H1 (cell line): ENCODE data around the gene FGF19. TPM values are rescaled to one million over a fixed set of nuclear protein-coding genes. Genes with fewer than 3 reads are reported as not detected.

Experiments used
- CTCF ChIA-PET: fragments of 300-600 bp; sonication (Branson Sonifier 250); formaldehyde crosslinking; loops from one replicate; lab custom pipeline; 2021; ENCODE audit not compliant: partially characterized antibody; lab: Charles Lee
- POLR2A ChIA-PET: fragments of 300-600 bp; sonication (Branson Sonifier 250); formaldehyde crosslinking; loops from one replicate; lab custom pipeline; 2021; ENCODE audit warnings: inconsistent platforms; ENCODE audit not compliant: partially characterized antibody; lab: Charles Lee
- DNase-seq, 2 experiments: peaks; one replicate each; pipeline versions ENCODE4 v3.0.0 to v3.0.0-alpha.2; 2010 to 2022; ENCODE audit warnings: low spot score in 2 of 2, low read depth in 1 of 2, mixed read lengths in 1 of 2
- FAIRE-seq: peaks from 2 replicates; lab custom pipeline; 2011; peaks lifted over from hg19 to GRCh38; lab: Jason Lieb, UNC
- H2AFZ ChIP-seq: 2 replicates; pipeline ENCODE4 v1.8.1; 2012; ENCODE audit warnings: low read length, inconsistent platforms
- H2AK5ac ChIP-seq: 2 replicates; pipeline ENCODE4 v1.6.1; 2013; ENCODE audit warnings: low read depth, low read length
- H2BK120ac ChIP-seq: replicated peaks from 2 replicates; pipeline ENCODE3; 2013; ENCODE audit warnings: low read depth, low read length, inconsistent platforms
- H2BK12ac ChIP-seq: 2 replicates; pipeline ENCODE4 v1.6.1; 2013; ENCODE audit warnings: low read depth, low read length
- H2BK15ac ChIP-seq: 2 replicates; pipeline ENCODE4 v1.6.1; 2013; ENCODE audit warnings: low read length
- H2BK20ac ChIP-seq: 2 replicates; pipeline ENCODE4 v1.6.1; 2013; ENCODE audit warnings: low read length
- H2BK5ac ChIP-seq: 2 replicates; pipeline ENCODE4 v1.6.1; 2013; ENCODE audit warnings: low read depth, low read length
- H3K14ac ChIP-seq: 2 replicates; pipeline ENCODE4 v1.6.1; 2013; ENCODE audit warnings: inconsistent platforms; ENCODE audit not compliant: insufficient read length
- H3K18ac ChIP-seq: 2 replicates; pipeline ENCODE4 v1.6.1; 2013; ENCODE audit warnings: low read length; ENCODE audit errors: extremely low read depth
- H3K23ac ChIP-seq: 2 replicates; pipeline ENCODE4 v1.6.1; 2013; ENCODE audit warnings: inconsistent platforms; ENCODE audit not compliant: insufficient read length
- H3K23me2 ChIP-seq: 2 replicates; pipeline ENCODE4 v1.6.1; 2013; ENCODE audit warnings: low read depth, low read length
- H3K27ac ChIP-seq: 2 replicates; pipeline ENCODE4 v1.6.1; 2011; ENCODE audit warnings: low read depth, low read length, inconsistent platforms
- H3K27me3 ChIP-seq, 4 experiments: replicated peaks in 1 of 4; 1 replicate in 1 of 4; 2 replicates in 3 of 4; pipeline versions ENCODE4 v1.6.1 to v1.8.1; 2011 to 2013; ENCODE audit warnings: low read length in 3 of 4, mild to moderate bottlenecking in 3 of 4, inconsistent platforms in 2 of 4, mixed read lengths in 2 of 4, moderate library complexity in 1 of 4; ENCODE audit not compliant: control insufficient read depth in 3 of 4, insufficient read depth in 3 of 4; ENCODE audit errors: extremely low read depth in 1 of 4
- H3K36me3 ChIP-seq, 4 experiments: 2 replicates each; pipeline versions ENCODE4 v1.6.1 to v1.8.1; 2011 to 2013; ENCODE audit warnings: mild to moderate bottlenecking in 4 of 4, low read length in 3 of 4, moderate library complexity in 2 of 4, control low read depth in 1 of 4, inconsistent platforms in 1 of 4; ENCODE audit not compliant: insufficient read depth in 4 of 4, control insufficient read depth in 2 of 4
- H3K4ac ChIP-seq: replicated peaks from 2 replicates; pipeline ENCODE3; 2013; ENCODE audit warnings: low read length, low read depth, mixed read lengths, inconsistent platforms; ENCODE audit not compliant: insufficient read length
- H3K4me1 ChIP-seq, 4 experiments: replicated peaks in 1 of 4; 1 replicate in 1 of 4; 2 replicates in 3 of 4; pipeline versions ENCODE4 v1.6.1 to v1.8.1; 2011 to 2013; ENCODE audit warnings: low read length in 3 of 4, inconsistent platforms in 2 of 4, mixed read lengths in 1 of 4; ENCODE audit not compliant: insufficient read depth in 4 of 4, control insufficient read depth in 3 of 4
- H3K4me2 ChIP-seq, 2 experiments: 2 replicates each; pipeline versions ENCODE4 v1.6.1 to v1.8.1; 2011 to 2013; ENCODE audit warnings: low read depth in 2 of 2, low read length in 2 of 2, control low read depth in 1 of 2, inconsistent platforms in 1 of 2, mild to moderate bottlenecking in 1 of 2; ENCODE audit not compliant: insufficient read depth in 1 of 2
- H3K4me3 ChIP-seq, 4 experiments: fragments of 200-600, 300-600 bp in 1 of 4; sonication (generic), shearing (Covaris generic), sonication (Bioruptor Twin) in 1 of 4; 2 replicates each; pipeline versions ENCODE4 v1.5.1 to v1.8.1; 2011 to 2016; ENCODE audit warnings: low read length in 4 of 4, low read depth in 3 of 4, control low read depth in 2 of 4, inconsistent platforms in 2 of 4, mild to moderate bottlenecking in 2 of 4, mixed read lengths in 1 of 4, moderate library complexity in 1 of 4; ENCODE audit not compliant: insufficient read depth in 2 of 4; ENCODE audit errors: extremely low read depth in 1 of 4
- H3K56ac ChIP-seq: replicated peaks from 2 replicates; pipeline ENCODE3; 2013; ENCODE audit warnings: low read depth, mild to moderate bottlenecking, mixed read lengths, low read length, inconsistent platforms; ENCODE audit not compliant: insufficient read length
- H3K79me1 ChIP-seq: 2 replicates; pipeline ENCODE4 v1.6.1; 2013; ENCODE audit warnings: low read depth, low read length, control low read depth
- H3K79me2 ChIP-seq, 2 experiments: 2 replicates each; pipeline versions ENCODE4 v1.6.1 to v1.8.1; 2012 to 2013; ENCODE audit warnings: low read length in 2 of 2, mild to moderate bottlenecking in 2 of 2, inconsistent platforms in 1 of 2; ENCODE audit not compliant: insufficient read depth in 2 of 2, control insufficient read depth in 1 of 2
- H3K9ac ChIP-seq, 4 experiments: replicated peaks in 1 of 4; 1 replicate in 1 of 4; 2 replicates in 3 of 4; pipeline versions ENCODE4 v1.6.1 to v1.8.1; 2011 to 2013; ENCODE audit warnings: low read depth in 3 of 4, low read length in 3 of 4, control low read depth in 2 of 4, mild to moderate bottlenecking in 2 of 4, moderate library complexity in 2 of 4, inconsistent platforms in 1 of 4; ENCODE audit errors: extremely low read depth in 1 of 4
- H3K9me3 ChIP-seq, 2 experiments: 2 replicates each; pipeline versions ENCODE4 v1.6.1 to v1.8.1; 2012 to 2013; ENCODE audit warnings: mild to moderate bottlenecking in 2 of 2, moderate library complexity in 2 of 2, control low read depth in 1 of 2, inconsistent platforms in 1 of 2, low read depth in 1 of 2, low read length in 1 of 2, mixed read lengths in 1 of 2; ENCODE audit not compliant: insufficient read depth in 2 of 2
- H4K20me1 ChIP-seq, 2 experiments: replicated peaks in 1 of 2; 2 replicates each; pipeline versions ENCODE3 to v1.8.1; 2011 to 2013; ENCODE audit warnings: inconsistent platforms in 2 of 2, low read length in 2 of 2, mild to moderate bottlenecking in 1 of 2; ENCODE audit not compliant: insufficient read depth in 2 of 2, control insufficient read depth in 1 of 2
- H4K5ac ChIP-seq: 2 replicates; pipeline ENCODE4 v1.6.1; 2013; ENCODE audit warnings: low read length, low read depth, mixed read lengths, inconsistent platforms; ENCODE audit not compliant: insufficient read length
- H4K8ac ChIP-seq: 2 replicates; pipeline ENCODE4 v1.8.0; 2013; ENCODE audit warnings: mild to moderate bottlenecking, moderate library complexity, low read length, inconsistent platforms; ENCODE audit not compliant: insufficient read depth; ENCODE audit errors: extremely low read depth
- H4K91ac ChIP-seq: replicated peaks from 2 replicates; pipeline ENCODE3; 2013; ENCODE audit warnings: low read length, mixed read lengths, inconsistent platforms; ENCODE audit not compliant: insufficient read length
- ASH2L ChIP-seq: fragments of 200-600, 300-600 bp; sonication (generic); IDR thresholded peaks from one replicate; pipeline ENCODE4 v1.7.1; 2017; ENCODE audit warnings: low read length
- CEBPB ChIP-seq: IDR thresholded peaks from 2 replicates; pipeline ENCODE4 v1.6.1; 2012; ENCODE audit warnings: low read depth, low read length
- CHD1 ChIP-seq: IDR thresholded peaks from 2 replicates; pipeline ENCODE4 v1.6.1; 2012; ENCODE audit warnings: low read depth, low read length, improper control_type of control experiment
- CTBP2 ChIP-seq: IDR thresholded peaks from 2 replicates; pipeline ENCODE4 v1.7.0; 2011; ENCODE audit warnings: borderline replicate concordance, mild to moderate bottlenecking, moderate library complexity, mixed read lengths, low read length; ENCODE audit not compliant: insufficient read depth, insufficient read length
- EGR1 ChIP-seq: IDR thresholded peaks from 2 replicates; pipeline ENCODE4 v1.6.1; 2011; ENCODE audit warnings: low read depth, low read length, borderline replicate concordance
- EZH2 ChIP-seq: fragments of 200-600 bp; sonication (generic); IDR thresholded peaks from 2 replicates; pipeline ENCODE4 v1.7.1; 2012; ENCODE audit warnings: low read depth, mild to moderate bottlenecking, moderate library complexity, low read length, inconsistent platforms; ENCODE audit not compliant: severe bottlenecking
- FOSL1 ChIP-seq: IDR thresholded peaks from 2 replicates; pipeline ENCODE4 v1.6.1; 2011; ENCODE audit warnings: mild to moderate bottlenecking, low read depth, low read length, moderate library complexity; ENCODE audit not compliant: insufficient read depth
- KDM4A ChIP-seq: IDR thresholded peaks from one replicate; pipeline ENCODE4 v1.7.1; 2012; ENCODE audit warnings: low read depth, mild to moderate bottlenecking, moderate library complexity, low read length, inconsistent platforms; ENCODE audit not compliant: severe bottlenecking
- POLR2A ChIP-seq, 2 experiments: IDR thresholded peaks; 1 replicate in 1 of 2; 2 replicates in 1 of 2; pipeline ENCODE4 v1.6.1; 2011; ENCODE audit warnings: low read depth in 2 of 2, low read length in 2 of 2, mild to moderate bottlenecking in 2 of 2; ENCODE audit errors: control extremely low read depth in 1 of 2
- POLR2AphosphoS5 ChIP-seq: IDR thresholded peaks from 2 replicates; pipeline ENCODE4 v1.6.1; 2011; ENCODE audit warnings: low read depth, low read length
- RAD21 ChIP-seq, 2 experiments: IDR thresholded peaks in 1 of 2; conservative IDR thresholded peaks in 1 of 2; 2 replicates each; pipeline ENCODE4 v1.6.1; 2011; ENCODE audit warnings: low read depth in 2 of 2, low read length in 2 of 2, improper control_type of control experiment in 1 of 2, inconsistent platforms in 1 of 2, mild to moderate bottlenecking in 1 of 2, moderate library complexity in 1 of 2
- TCF12 ChIP-seq: IDR thresholded peaks from 2 replicates; pipeline ENCODE4 v1.6.1; 2011; ENCODE audit warnings: low read depth, mild to moderate bottlenecking, low read length
- YY1 ChIP-seq: IDR thresholded peaks from 2 replicates; pipeline ENCODE4 v1.6.1; 2011; ENCODE audit warnings: low read depth, mild to moderate bottlenecking, low read length
- WGBS, 2 experiments: shearing (Covaris generic) in 1 of 2; methylation state at CpG; one replicate each; pipeline versions ENCODE4 v1.1.6 to v1.1.7; 2013 to 2015; ENCODE audit warnings: low lambda C conversion rate in 2 of 2, mixed read lengths in 2 of 2, inconsistent platforms in 1 of 2, low coverage in 1 of 2, missing lambda C conversion rate in 1 of 2; ENCODE audit not compliant: insufficient replicate concordance in 2 of 2, insufficient coverage in 1 of 2, insufficient read length in 1 of 2; ENCODE audit errors: extremely low coverage in 1 of 2, missing lambda C conversion rate in 1 of 2; 5-methylcytosine and 5-hydroxymethylcytosine counted together
- polyA plus RNA-seq, 7 experiments: library from polyadenylated mRNA; depleted of rRNA in 3 of 7; stranded (reverse) in 5 of 7; unstranded in 2 of 7; fragments of >200 nt in 5 of 7; fragments of 200-250 nt in 2 of 7; gene quantifications; 1 replicate in 5 of 7; 2 replicates in 1 of 7; 4 replicates in 1 of 7; pipeline versions ENCODE4 v1.2.1 to v1.2.3, GENCODE V29; 2011 to 2013; ENCODE audit warnings: missing spikeins in 2 of 7, mixed read lengths in 2 of 7
- total RNA-seq: library from RNA; stranded (reverse); fragmentation: NEBNext Ultra II Directional; extraction: Animal tissue kit (Norgen Biotek cat#: 25700); gene quantifications from 2 replicates; pipeline ENCODE4 v1.2.1, GENCODE V29; 2021

FGF19 gene
- total and polyA plus RNA-seq, 2 of the 8 experiments (the other 6 are each of a cell fraction or from before 2014, with no cell fraction given) = 9.6 to 14.8 TPM

- no peak overlapping the region for H3K4me3 ChIP-seq
- H4K8ac ChIP-seq = no peak overlapping the region
- no peak overlapping the region for H3K23ac ChIP-seq
- no peaks in the 10 kb centered on the region for H3K4me1 ChIP-seq
- H2BK5ac ChIP-seq = no peak overlapping the region
- ChIA-PET CTCF (interaction anchor here (0.6 to 1.6 kb wide), 8 partner anchors 8 to 553 kb away, joined by 3 to 7 read pairs (median 4); partner anchors contain the start of genes LTO1 and MYEOV), POLR2A (interaction anchor here (0.9 to 1.5 kb wide), 3 partner anchors 10 to 19 kb away, joined by 3 to 8 read pairs (median 5); partner anchors contain the start of gene LTO1)
- H2BK20ac ChIP-seq = no peak overlapping the region
- H3K36me3 ChIP-seq = peaks cover 0 to 12% (median under 1%) of the 10 kb centered on the region in 4 experiments; a peak in 4 of 8 replicates
- H3K18ac ChIP-seq = no peak overlapping the region
- H3K23me2 ChIP-seq = no peaks in the 10 kb centered on the region
- 0 out of 2 replicates have a peak, but pooled peaks cover 2% of the 10 kb centered on the region for H3K79me1 ChIP-seq
- no peak overlapping the region for H3K56ac ChIP-seq
- WGBS, 2 experiments = 98% methylated on average over 8 of the region's 8 CpGs; no CpG with 5 or more reads in 1 of the 2 experiments
- FAIRE-seq (no peak), DNase-seq (no peak)
- TF ChIP-seq YY1 = no peak
- TF ChIP-seq RAD21 (IDR thresholded peaks at IDR 0.05 in 1 of 2, conservative IDR thresholded peaks at IDR 0.05 in 1 of 2; ENCODE audit: low read depth in 2 of 2, low read length in 2 of 2) = no peak
- no peak for TF ChIP-seq CEBPB
- no peak for TF ChIP-seq CHD1
- TF ChIP-seq ASH2L = no peak
- TF ChIP-seq KDM4A = no peak
- TF ChIP-seq EGR1 = no peak
- no peak for TF ChIP-seq POLR2A (IDR thresholded peaks at IDR 0.05; ENCODE audit: control extremely low read depth in 1 of 2, low read depth in 2 of 2, low read length in 2 of 2)
- TF ChIP-seq FOSL1 = no peak
- TF ChIP-seq EZH2 = no peak
- TF ChIP-seq POLR2AphosphoS5 = no peak
- TF ChIP-seq CTBP2 = no peak
- no peak for TF ChIP-seq TCF12
- H2BK12ac ChIP-seq = no peak overlapping the region
- H3K27ac ChIP-seq = no peak overlapping the region
- no peaks in the 10 kb centered on the region for H3K27me3 ChIP-seq
- no peak overlapping the region for H3K4me2 ChIP-seq
- no peak overlapping the region for H2BK15ac ChIP-seq
- no peak overlapping the region for H3K14ac ChIP-seq
- H4K5ac ChIP-seq = no peak overlapping the region
- no peaks in the 10 kb centered on the region for H3K9me3 ChIP-seq
- no peak overlapping the region for H2AFZ ChIP-seq
- no peak overlapping the region for H4K91ac ChIP-seq
- H3K4ac ChIP-seq = no peak overlapping the region
- no peak overlapping the region for H2AK5ac ChIP-seq
- no peaks in the 10 kb centered on the region for H3K79me2 ChIP-seq
- H2BK120ac ChIP-seq = no peak overlapping the region
- H3K9ac ChIP-seq = no peak overlapping the region
- H4K20me1 ChIP-seq = peaks cover 0 to 2% of the 10 kb centered on the region in 2 experiments
These were observed 38.9 kb downstream of the FGF19 start for GRCh38 chr11:69664901-69665300.
